ENCODE measurements around the gene DPP9. TPM values are rescaled to one million over a fixed set of nuclear protein-coding genes. Genes with fewer than 3 reads are reported as not detected.

The DPP9 gene
- total and polyA plus RNA-seq, 2 of the 8 experiments (the other 6 are each of a cell fraction or from before 2014, with no cell fraction given), result 11.6 to 40.7 TPM

DNA sequence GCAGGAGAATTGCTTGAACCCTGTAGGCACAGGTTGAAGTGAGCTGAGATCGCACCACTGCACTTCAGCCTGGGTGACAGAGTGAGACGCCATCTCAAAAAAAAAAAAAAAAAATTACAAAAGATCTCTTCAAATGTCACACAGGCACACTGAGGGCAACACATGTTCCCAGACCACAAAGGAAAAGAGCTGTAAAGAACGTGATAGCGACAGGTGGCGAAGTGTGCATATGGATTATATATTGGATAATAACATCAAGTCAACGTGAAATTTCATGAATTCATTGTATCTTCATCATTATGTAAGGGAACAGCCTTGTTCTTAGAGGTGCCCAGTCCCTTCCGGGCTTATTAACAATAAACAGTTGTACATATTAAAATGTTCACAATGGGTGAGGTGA, 31.8 kb upstream of the DPP9 start (continued):
- TF ChIP-seq, protein P1, sequence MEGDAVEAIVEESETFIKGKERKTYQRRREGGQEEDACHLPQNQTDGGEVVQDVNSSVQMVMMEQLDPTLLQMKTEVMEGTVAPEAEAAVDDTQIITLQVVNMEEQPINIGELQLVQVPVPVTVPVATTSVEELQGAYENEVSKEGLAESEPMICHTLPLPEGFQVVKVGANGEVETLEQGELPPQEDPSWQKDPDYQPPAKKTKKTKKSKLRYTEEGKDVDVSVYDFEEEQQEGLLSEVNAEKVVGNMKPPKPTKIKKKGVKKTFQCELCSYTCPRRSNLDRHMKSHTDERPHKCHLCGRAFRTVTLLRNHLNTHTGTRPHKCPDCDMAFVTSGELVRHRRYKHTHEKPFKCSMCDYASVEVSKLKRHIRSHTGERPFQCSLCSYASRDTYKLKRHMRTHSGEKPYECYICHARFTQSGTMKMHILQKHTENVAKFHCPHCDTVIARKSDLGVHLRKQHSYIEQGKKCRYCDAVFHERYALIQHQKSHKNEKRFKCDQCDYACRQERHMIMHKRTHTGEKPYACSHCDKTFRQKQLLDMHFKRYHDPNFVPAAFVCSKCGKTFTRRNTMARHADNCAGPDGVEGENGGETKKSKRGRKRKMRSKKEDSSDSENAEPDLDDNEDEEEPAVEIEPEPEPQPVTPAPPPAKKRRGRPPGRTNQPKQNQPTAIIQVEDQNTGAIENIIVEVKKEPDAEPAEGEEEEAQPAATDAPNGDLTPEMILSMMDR (IDR thresholded peaks at IDR 0.05; ENCODE audit: control extremely low read depth in 1 of 3, insufficient read depth in 1 of 3, low read depth in 1 of 3, low read length in 3 of 3), result no peak
- TF ChIP-seq ZNF274 (IDR thresholded peaks at IDR 0.05; ENCODE audit: borderline replicate concordance, extremely low read depth, low read length) (no peak), RFX5 (IDR thresholded peaks at IDR 0.05; ENCODE audit: borderline replicate concordance, low read depth, low read length) (no peak), RBBP5 (IDR thresholded peaks at IDR 0.05; ENCODE audit: borderline replicate concordance, low read depth, low read length) (no peak), BACH1 (IDR thresholded peaks at IDR 0.05; ENCODE audit: low read length) (no peak), RXRA (IDR thresholded peaks at IDR 0.05; ENCODE audit: insufficient read depth, low read depth, low read length) (no peak), SP2 (IDR thresholded peaks at IDR 0.05; ENCODE audit: low read length) (no peak)
